HPDE6-E6E7 (cell line): ENCODE data around the gene RHOG.
"Not testable (repeated sequence)": the region's sequence is repeated elsewhere in the genome, so short reads cannot be mapped to it uniquely, and the experiment has no call there.

Experiments used
- DNase-seq: peaks from one replicate; pipeline ENCODE4 v3.0.0; 2011; ENCODE audit warnings: missing footprints; ENCODE audit errors: extremely low spot score

Gene RHOG

GRCh38 chr11:3834349-3834663 lies 6.5 kb downstream of the RHOG start:
- no peak for DNase-seq

GRCh38 chr11:3833449-3833848 lies 7.3 kb downstream of the RHOG start:
- DNase-seq: no peak

GRCh38 chr11:3832816-3833215 lies 7.9 kb downstream of the RHOG start:
- DNase-seq: no peak

GRCh38 chr11:3831378-3832239 lies 9.2 kb downstream of the RHOG start:
- DNase-seq: no peak

GRCh38 chr11:3830730-3831129 lies 10.0 kb downstream of the RHOG start:
- DNase-seq: no peak

GRCh38 chr11:3830088-3830487 lies 10.7 kb downstream of the RHOG start:
- DNase-seq: no peak

- DNase-seq: no peak
These were observed 13.1 kb downstream of the RHOG start for GRCh38 chr11:3827434-3828186.

- DNase-seq: no peak
These were observed 14.0 kb downstream of the RHOG start for GRCh38 chr11:3826721-3827120.

- DNase-seq: no peak
These were observed 15.1 kb downstream of the RHOG start for GRCh38 chr11:3825473-3826154.

- no peak for DNase-seq
These were observed 15.9 kb downstream of the RHOG start for GRCh38 chr11:3824714-3825472.

- DNase-seq: no peak
These were observed 16.8 kb downstream of the RHOG start for GRCh38 chr11:3823762-3824506.

GRCh38 chr11:3823303-3823702 lies 17.5 kb downstream of the RHOG start:
- DNase-seq: no peak

GRCh38 chr11:3822312-3822711 lies 18.4 kb downstream of the RHOG start:
- no peak for DNase-seq

- DNase-seq: no peak
These were observed 19.8 kb downstream of the RHOG start for GRCh38 chr11:3820971-3821370.

GRCh38 chr11:3817181-3817800 lies 23.5 kb downstream of the RHOG start:
- DNase-seq: no peak

- no peak for DNase-seq
These were observed 24.1 kb downstream of the RHOG start for GRCh38 chr11:3816673-3817072.

- no peak for DNase-seq
These were observed 24.9 kb downstream of the RHOG start for GRCh38 chr11:3815845-3816244.

GRCh38 chr11:3814832-3815231 lies 25.9 kb downstream of the RHOG start:
- not testable (repeated sequence) for DNase-seq

- no peak for DNase-seq
These were observed 29.8 kb downstream of the RHOG start for GRCh38 chr11:3810951-3811350.

GRCh38 chr11:3810446-3810845 lies 30.3 kb downstream of the RHOG start:
- DNase-seq: no peak

- no peak for DNase-seq
These were observed 31.2 kb downstream of the RHOG start for GRCh38 chr11:3809624-3809928.
